GM12878 (cell line): ENCODE data around the gene LRRC2.

Source experiments
- ATF7 ChIP-seq: fragments of 450-650 bp; IDR thresholded peaks from 2 replicates; pipeline ENCODE4 v1.6.1; 2016; ENCODE audit warnings: low read depth, mild to moderate bottlenecking
- BRCA1 ChIP-seq: IDR thresholded peaks from 2 replicates; pipeline ENCODE4 v1.6.1; 2011; ENCODE audit warnings: low read depth, low read length, improper control_type of control experiment
- CTCF ChIP-seq, 3 experiments: IDR thresholded peaks in 2 of 3; conservative IDR thresholded peaks in 1 of 3; 2 replicates each; pipeline ENCODE4 v1.5.1; 2011; ENCODE audit warnings: low read depth in 3 of 3, low read length in 3 of 3, mild to moderate bottlenecking in 3 of 3, control low read depth in 2 of 3, moderate library complexity in 2 of 3, inconsistent platforms in 1 of 3, mixed read lengths in 1 of 3; ENCODE audit not compliant: control insufficient read depth in 2 of 3, insufficient read depth in 1 of 3; ENCODE audit errors: extremely low read depth in 1 of 3
- POLR2AphosphoS5 ChIP-seq: IDR thresholded peaks from 2 replicates; pipeline ENCODE4 v1.6.1; 2011; ENCODE audit warnings: mild to moderate bottlenecking, low read length, inconsistent platforms
- TCF12 ChIP-seq: IDR thresholded peaks from 2 replicates; pipeline ENCODE4 v1.6.1; 2011; ENCODE audit warnings: low read depth, mild to moderate bottlenecking, low read length
- USF1 ChIP-seq: IDR thresholded peaks from 2 replicates; pipeline ENCODE4 v1.6.1; 2011; ENCODE audit warnings: borderline replicate concordance, low read depth, mild to moderate bottlenecking, moderate library complexity, mixed read lengths, low read length; ENCODE audit not compliant: insufficient read depth; ENCODE audit errors: extremely low read length
- USF2 ChIP-seq: IDR thresholded peaks from 2 replicates; pipeline ENCODE4 v1.6.1; 2011; ENCODE audit warnings: low read depth, low read length, improper control_type of control experiment, borderline replicate concordance

- no peak for TF ChIP-seq ATF7
- TF ChIP-seq USF1, result no peak
- TF ChIP-seq BRCA1, result no peak
- TF ChIP-seq CTCF (IDR thresholded peaks at IDR 0.05 in 2 of 3, conservative IDR thresholded peaks at IDR 0.05 in 1 of 3; ENCODE audit: control insufficient read depth in 2 of 3, extremely low read depth in 1 of 3, insufficient read depth in 1 of 3, low read depth in 3 of 3, low read length in 3 of 3), result no peak
- no peak for TF ChIP-seq POLR2AphosphoS5
- no peak for TF ChIP-seq USF2
- no peak for TF ChIP-seq TCF12
Observed at GRCh38 chr3:46470831-46471230, 95.3 kb downstream of the LRRC2 start.
